Neural cell (in vitro differentiated cells): ENCODE measurements around the gene SMIM1. TPM values are rescaled to one million over a fixed set of nuclear protein-coding genes. Genes with fewer than 3 reads are reported as not detected.

ENCODE experiments used
- H2AFZ ChIP-seq: fragments of 200-600, 300-800 bp; sonication (generic), shearing (Covaris generic); 2 replicates; pipeline ENCODE4 v1.6.0; 2014; ENCODE audit warnings: low read depth, mild to moderate bottlenecking, antibody characterized with exemption, low read length, moderate library complexity
- H3F3A ChIP-seq: fragments of 200-600 bp; shearing (Covaris generic); 2 replicates; pipeline ENCODE4 v1.6.1; 2016; ENCODE audit warnings: mild to moderate bottlenecking, moderate library complexity, mixed read lengths, antibody characterized with exemption, low read length; ENCODE audit not compliant: insufficient read depth, poor library complexity, severe bottlenecking
- H3K27ac ChIP-seq: fragments of 200-600, 300-800 bp; sonication (generic), shearing (Covaris generic); 2 replicates; pipeline ENCODE4 v1.5.1; 2014; ENCODE audit warnings: mild to moderate bottlenecking, low read length, moderate library complexity
- H3K27me3 ChIP-seq: fragments of 300-800, 200-600 bp; sonication (generic), shearing (Covaris generic); 2 replicates; pipeline ENCODE4 v1.6.0; 2014; ENCODE audit warnings: mild to moderate bottlenecking, low read depth, low read length, moderate library complexity; ENCODE audit not compliant: insufficient read depth
- H3K36me3 ChIP-seq: fragments of 300-800, 200-600 bp; sonication (generic), shearing (Covaris generic); 2 replicates; pipeline ENCODE4 v1.5.1; 2014; ENCODE audit warnings: mild to moderate bottlenecking, antibody characterized with exemption, low read length, moderate library complexity; ENCODE audit not compliant: insufficient read depth
- H3K4me2 ChIP-seq: fragments of 300-800, 200-600 bp; sonication (generic), shearing (Covaris generic); 2 replicates; pipeline ENCODE4 v1.6.0; 2014; ENCODE audit warnings: mild to moderate bottlenecking, low read length
- H3K4me3 ChIP-seq: fragments of 300-800, 200-600 bp; sonication (generic), shearing (Covaris generic); 2 replicates; pipeline ENCODE4 v1.5.1; 2014; ENCODE audit warnings: mild to moderate bottlenecking, low read length, moderate library complexity
- H3K79me2 ChIP-seq: fragments of 200-600 bp; shearing (Covaris generic); replicated peaks from 2 replicates; pipeline ENCODE4 v1.6.0; 2014; ENCODE audit warnings: mild to moderate bottlenecking, low read length, moderate library complexity; ENCODE audit not compliant: insufficient read depth
- H3K9ac ChIP-seq: fragments of 300-800, 200-600 bp; sonication (generic), shearing (Covaris generic); 2 replicates; pipeline ENCODE4 v1.6.1; 2016; ENCODE audit warnings: mild to moderate bottlenecking, low read length, mixed read lengths
- H3K9me2 ChIP-seq: fragments of 200-600 bp; shearing (Covaris generic); 2 replicates; pipeline ENCODE4 v1.6.1; 2016; ENCODE audit warnings: mild to moderate bottlenecking, low read length, mixed read lengths; ENCODE audit not compliant: insufficient read depth
- H3K9me3 ChIP-seq: fragments of 200-600, 300-800 bp; sonication (generic), shearing (Covaris generic); 2 replicates; pipeline ENCODE4 v1.6.1; 2016; ENCODE audit warnings: mild to moderate bottlenecking, mixed run types, low read length, moderate library complexity, mixed read lengths
- H4K20me1 ChIP-seq: fragments of 200-600 bp; shearing (Covaris generic); 2 replicates; pipeline ENCODE4 v1.6.1; 2016; ENCODE audit warnings: mild to moderate bottlenecking, mixed run types; ENCODE audit not compliant: insufficient read depth
- CTCF ChIP-seq: fragments of 450-650 bp; IDR thresholded peaks from 2 replicates; pipeline ENCODE4 v1.5.1; 2014; ENCODE audit warnings: antibody characterized with exemption, mild to moderate bottlenecking, moderate library complexity; ENCODE audit not compliant: poor library complexity, severe bottlenecking
- EP300 ChIP-seq: fragments of 450-650 bp; conservative IDR thresholded peaks from 2 replicates; pipeline ENCODE4 v1.6.1; 2014; ENCODE audit warnings: antibody characterized with exemption, mild to moderate bottlenecking, moderate library complexity; ENCODE audit not compliant: poor library complexity, severe bottlenecking
- EZH2 ChIP-seq: fragments of 200-600, 300-800 bp; shearing (Covaris generic), sonication (generic); IDR thresholded peaks from 2 replicates; pipeline ENCODE4 v1.6.1; 2014; ENCODE audit warnings: antibody characterized with exemption, low read length, borderline replicate concordance, mild to moderate bottlenecking; ENCODE audit not compliant: insufficient read depth, poor library complexity, severe bottlenecking
- MXI1 ChIP-seq: fragments of 450-650 bp; conservative IDR thresholded peaks from 2 replicates; pipeline ENCODE4 v1.6.1; 2014; ENCODE audit warnings: antibody characterized with exemption, mild to moderate bottlenecking; ENCODE audit not compliant: poor library complexity, severe bottlenecking
- POLR2AphosphoS5 ChIP-seq: IDR thresholded peaks from 2 replicates; pipeline ENCODE4 v1.6.1; 2012
- RAD21 ChIP-seq: fragments of 450-650 bp; conservative IDR thresholded peaks from 2 replicates; pipeline ENCODE4 v1.6.1; 2014; ENCODE audit warnings: antibody characterized with exemption, mild to moderate bottlenecking, moderate library complexity
- REST ChIP-seq: IDR thresholded peaks from 2 replicates; pipeline ENCODE4 v1.6.1; 2012; ENCODE audit warnings: borderline replicate concordance
- SMC3 ChIP-seq: fragments of 450-650 bp; conservative IDR thresholded peaks from 2 replicates; pipeline ENCODE4 v1.6.1; 2014; ENCODE audit warnings: antibody characterized with exemption, mild to moderate bottlenecking, moderate library complexity; ENCODE audit not compliant: poor library complexity
- TAF1 ChIP-seq: IDR thresholded peaks from 2 replicates; pipeline ENCODE4 v1.6.1; 2012; ENCODE audit warnings: low read depth
- polyA plus RNA-seq: library from polyadenylated mRNA; depleted of rRNA; stranded (reverse); fragments of >200 nt; gene quantifications from 2 replicates; pipeline ENCODE4 v1.2.3, GENCODE V29; 2014

Gene SMIM1
- polyA plus RNA-seq, 1 donor from 2014 or later, result not detected

DNA sequence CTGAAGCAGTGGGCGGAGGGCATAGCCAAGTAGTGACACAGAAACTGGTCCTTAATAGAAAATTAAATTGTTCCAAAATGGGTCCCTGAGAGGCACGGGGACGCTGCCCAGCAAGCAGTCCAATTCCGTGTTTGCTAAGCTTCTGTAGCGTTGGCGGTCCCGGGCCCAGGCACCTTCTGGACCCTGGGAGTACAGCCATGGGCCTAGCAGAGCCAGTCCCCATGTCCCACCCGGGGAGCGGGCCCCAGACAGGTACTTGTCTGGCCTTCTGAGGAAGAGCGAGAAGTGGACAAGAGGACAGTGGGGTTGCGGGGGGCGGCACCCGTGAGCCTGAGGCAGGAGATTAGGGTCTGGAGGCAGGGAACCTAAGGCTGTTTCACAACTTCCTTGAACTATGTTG is 31.8 kb upstream of the SMIM1 start:
- Histone ChIP-seq H3K36me3 (no peaks in the 10 kb centered on the region), H3K4me2 (no peak overlapping the region), H3K4me3 (no peak overlapping the region), H3K27ac (no peak overlapping the region), H3F3A (no peaks in the 10 kb centered on the region), H3K9ac (no peak overlapping the region), H3K79me2 (peaks cover 5% of the 10 kb centered on the region), H3K9me2 (no peaks in the 10 kb centered on the region), H2AFZ (no peak overlapping the region), H3K9me3 (no peaks in the 10 kb centered on the region), H3K27me3 (no peaks in the 10 kb centered on the region), H4K20me1 (no peaks in the 10 kb centered on the region)
- TF ChIP-seq REST (no peak), EP300 (no peak), RAD21 (no peak), MXI1 (no peak), TAF1 (no peak), SMC3 (no peak), CTCF (no peak), EZH2 (no peak), POLR2AphosphoS5 (no peak)

GRCh38 chr1:3741566-3742438 is 30.7 kb upstream of the SMIM1 start:
- no peak overlapping the region for H2AFZ ChIP-seq
- no peaks in the 10 kb centered on the region for H4K20me1 ChIP-seq
- no peaks in the 10 kb centered on the region for H3K9me2 ChIP-seq
- no peaks in the 10 kb centered on the region for H3K9me3 ChIP-seq
- H3K4me2 ChIP-seq, result no peak overlapping the region
- H3K4me3 ChIP-seq, result no peak overlapping the region
- TF ChIP-seq SMC3 (no peak), TAF1 (no peak), REST (no peak), MXI1 (no peak), RAD21 (no peak), EP300 (no peak), EZH2 (no peak), CTCF (no peak), POLR2AphosphoS5 (no peak)
- no peak overlapping the region for H3K27ac ChIP-seq
- no peaks in the 10 kb centered on the region for H3F3A ChIP-seq
- no peak overlapping the region for H3K9ac ChIP-seq
- no peaks in the 10 kb centered on the region for H3K27me3 ChIP-seq
- peaks cover 5% of the 10 kb centered on the region for H3K79me2 ChIP-seq
- H3K36me3 ChIP-seq, result no peaks in the 10 kb centered on the region
